HL-60 (cell line): ENCODE results near the gene HNF1B.

Experiments used
- DNase-seq, 2 experiments: peaks; one replicate each; pipeline ENCODE4 v3.0.0-alpha.2; 2010 to 2020; ENCODE audit warnings: low read depth in 1 of 2, low spot score in 1 of 2
- H3K27ac ChIP-seq: fragments of 250-450 bp; sonication (Bioruptor Pico); replicated peaks from 2 replicates; pipeline ENCODE4 v1.5.1; 2020; ENCODE audit warnings: mild to moderate bottlenecking, moderate library complexity
- H3K27me3 ChIP-seq: fragments of 250-450 bp; sonication (Bioruptor Pico); 2 replicates; pipeline ENCODE4 v1.5.1; 2021; ENCODE audit warnings: mild to moderate bottlenecking, moderate library complexity; ENCODE audit not compliant: insufficient read depth, poor library complexity, severe bottlenecking
- H3K4me3 ChIP-seq: replicated peaks from 2 replicates; pipeline ENCODE4 v1.5.1; 2011; ENCODE audit warnings: mild to moderate bottlenecking, control low read depth, low read length; ENCODE audit not compliant: insufficient read depth
- CTCF ChIP-seq: IDR thresholded peaks from one replicate; pipeline ENCODE4 v1.5.1; 2011; ENCODE audit warnings: low read length, control low read depth, inconsistent platforms; ENCODE audit not compliant: insufficient read depth
- GABPA ChIP-seq: IDR thresholded peaks from 2 replicates; pipeline ENCODE4 v1.6.1; 2012; ENCODE audit warnings: low read depth
- POLR2AphosphoS5 ChIP-seq: IDR thresholded peaks from 2 replicates; pipeline ENCODE4 v1.6.1; 2012; ENCODE audit warnings: low read depth
- SPI1 ChIP-seq: IDR thresholded peaks from 2 replicates; pipeline ENCODE4 v1.6.1; 2012; ENCODE audit warnings: low read depth, mild to moderate bottlenecking, borderline replicate concordance
- TF ChIP-seq, protein P1 (sequence below): IDR thresholded peaks from 2 replicates; pipeline ENCODE4 v1.6.1; 2012; ENCODE audit warnings: low read depth; ENCODE audit not compliant: insufficient replicate concordance

The HNF1B gene

GRCh38 chr17:37671028-37671823, 73.6 kb downstream of the HNF1B start:
- no peak for TF ChIP-seq CTCF
- no peaks in the 10 kb centered on the region for H3K27me3 ChIP-seq
- no peak overlapping the region for H3K4me3 ChIP-seq
- no peak overlapping the region for H3K27ac ChIP-seq
- DNase-seq = no peak

- no peak for TF ChIP-seq SPI1
- TF ChIP-seq GABPA = no peak
- TF ChIP-seq POLR2AphosphoS5 = no peak
- TF ChIP-seq, protein P1, sequence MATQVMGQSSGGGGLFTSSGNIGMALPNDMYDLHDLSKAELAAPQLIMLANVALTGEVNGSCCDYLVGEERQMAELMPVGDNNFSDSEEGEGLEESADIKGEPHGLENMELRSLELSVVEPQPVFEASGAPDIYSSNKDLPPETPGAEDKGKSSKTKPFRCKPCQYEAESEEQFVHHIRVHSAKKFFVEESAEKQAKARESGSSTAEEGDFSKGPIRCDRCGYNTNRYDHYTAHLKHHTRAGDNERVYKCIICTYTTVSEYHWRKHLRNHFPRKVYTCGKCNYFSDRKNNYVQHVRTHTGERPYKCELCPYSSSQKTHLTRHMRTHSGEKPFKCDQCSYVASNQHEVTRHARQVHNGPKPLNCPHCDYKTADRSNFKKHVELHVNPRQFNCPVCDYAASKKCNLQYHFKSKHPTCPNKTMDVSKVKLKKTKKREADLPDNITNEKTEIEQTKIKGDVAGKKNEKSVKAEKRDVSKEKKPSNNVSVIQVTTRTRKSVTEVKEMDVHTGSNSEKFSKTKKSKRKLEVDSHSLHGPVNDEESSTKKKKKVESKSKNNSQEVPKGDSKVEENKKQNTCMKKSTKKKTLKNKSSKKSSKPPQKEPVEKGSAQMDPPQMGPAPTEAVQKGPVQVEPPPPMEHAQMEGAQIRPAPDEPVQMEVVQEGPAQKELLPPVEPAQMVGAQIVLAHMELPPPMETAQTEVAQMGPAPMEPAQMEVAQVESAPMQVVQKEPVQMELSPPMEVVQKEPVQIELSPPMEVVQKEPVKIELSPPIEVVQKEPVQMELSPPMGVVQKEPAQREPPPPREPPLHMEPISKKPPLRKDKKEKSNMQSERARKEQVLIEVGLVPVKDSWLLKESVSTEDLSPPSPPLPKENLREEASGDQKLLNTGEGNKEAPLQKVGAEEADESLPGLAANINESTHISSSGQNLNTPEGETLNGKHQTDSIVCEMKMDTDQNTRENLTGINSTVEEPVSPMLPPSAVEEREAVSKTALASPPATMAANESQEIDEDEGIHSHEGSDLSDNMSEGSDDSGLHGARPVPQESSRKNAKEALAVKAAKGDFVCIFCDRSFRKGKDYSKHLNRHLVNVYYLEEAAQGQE = no peak
- TF ChIP-seq CTCF = no peak
- Histone ChIP-seq H3K4me3 (no peak overlapping the region), H3K27ac (no peak overlapping the region), H3K27me3 (no peaks in the 10 kb centered on the region)
- DNase-seq = no peak
Observed at GRCh38 chr17:37667039-37667438, 77.8 kb downstream of the HNF1B start.

DNA sequence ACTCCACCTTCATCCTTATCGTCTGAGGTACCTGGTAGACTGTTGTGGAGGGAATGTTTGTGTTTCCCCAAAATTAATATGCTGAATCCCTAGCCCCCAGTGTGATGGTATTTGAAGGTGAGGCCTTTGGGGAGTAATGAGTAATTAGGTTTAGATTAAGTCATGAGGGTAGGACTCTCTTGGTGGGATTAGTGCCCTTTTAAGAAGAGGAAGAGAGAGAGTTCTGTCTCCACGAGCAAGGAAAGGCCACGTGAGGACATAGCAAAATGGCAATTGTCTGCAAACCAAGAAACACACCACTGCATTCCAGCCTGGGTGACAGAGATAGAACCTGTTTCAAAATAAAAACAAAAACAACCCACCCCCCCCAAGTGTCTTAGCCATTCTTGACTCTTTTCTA, 80.6 kb downstream of the HNF1B start:
- Histone ChIP-seq H3K27ac (no peak overlapping the region), H3K4me3 (no peak overlapping the region), H3K27me3 (no peaks in the 10 kb centered on the region)
- no peak for DNase-seq
- TF ChIP-seq GABPA (no peak), POLR2AphosphoS5 (no peak), CTCF (no peak), SPI1 (no peak)
- TF ChIP-seq, protein P1 = no peak

- peaks cover 4% of the 10 kb centered on the region for H3K27me3 ChIP-seq
- H3K27ac ChIP-seq = no peak overlapping the region
- DNase-seq = no peak
- no peak overlapping the region for H3K4me3 ChIP-seq
- TF ChIP-seq POLR2AphosphoS5 (no peak), SPI1 (no peak), CTCF (no peak), GABPA (no peak)
- TF ChIP-seq, protein P1 = no peak
Observed at GRCh38 chr17:37662353-37662752, 82.5 kb downstream of the HNF1B start.
